Stimulated activated CD4-positive, alpha-beta T cell treated with anti-CD3 and anti-CD28 coated beads, TNF-alpha, amount 100 ng/mL, for 48 hours (primary cell): ENCODE results near the gene TLE1.
"Not testable (repeated sequence)": the region's sequence is repeated elsewhere in the genome, so short reads cannot be mapped to it uniquely, and the experiment has no call there.

Experiments
- DNase-seq, 3 donors: peaks; one replicate each; pipeline ENCODE4 v3.0.0-alpha.2; 2020; ENCODE audit warnings: low read depth in 3 of 3

The TLE1 gene

DNA sequence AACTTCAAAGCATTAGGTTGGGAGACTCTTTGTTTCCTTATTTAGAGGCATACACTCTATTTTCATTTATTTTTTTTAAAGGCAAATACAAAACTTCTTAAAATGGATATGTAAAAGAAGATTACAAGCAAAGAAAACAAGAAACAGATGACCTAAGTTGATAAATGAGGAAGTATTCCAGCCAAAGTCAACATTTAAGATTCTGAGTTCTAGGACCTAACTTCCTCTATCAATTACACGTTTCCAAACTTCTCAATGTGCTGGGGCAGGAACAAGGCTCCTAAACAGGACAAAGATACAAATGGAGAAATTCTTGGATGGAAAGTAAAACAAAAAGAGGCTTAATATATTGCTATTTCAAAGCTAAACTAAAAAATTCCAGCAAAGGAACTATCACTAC, 89.5 kb downstream of the TLE1 start:
- no peak for DNase-seq

DNA sequence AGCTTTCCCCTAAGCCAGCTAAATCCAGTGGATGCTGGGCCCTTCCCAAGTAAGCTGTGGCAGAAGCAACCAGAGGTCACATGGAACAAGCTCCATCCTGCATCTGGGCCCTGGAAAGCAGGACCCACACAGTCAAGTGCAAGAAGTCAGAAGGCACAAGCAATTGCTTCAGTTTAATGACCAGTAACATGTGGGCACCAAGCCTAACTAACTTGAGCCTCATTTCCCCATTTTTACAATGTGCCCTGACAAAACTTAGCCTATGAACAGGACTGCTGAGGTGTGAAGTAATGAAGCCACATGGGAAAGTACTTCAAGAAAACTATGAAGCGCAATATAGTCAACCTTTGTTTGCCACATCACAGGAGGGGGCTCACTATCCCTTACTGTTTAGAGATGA, 90.5 kb downstream of the TLE1 start:
- no peak for DNase-seq

- DNase-seq: no peak
Measured at GRCh38 chr9:81598123-81598497, 91.2 kb downstream of the TLE1 start.

- no peak for DNase-seq
Measured at GRCh38 chr9:81597419-81598122, 91.8 kb downstream of the TLE1 start.

GRCh38 chr9:81596679-81597418, 92.5 kb downstream of the TLE1 start:
- no peak for DNase-seq

GRCh38 chr9:81595887-81596543, 93.3 kb downstream of the TLE1 start:
- no peak for DNase-seq

DNA sequence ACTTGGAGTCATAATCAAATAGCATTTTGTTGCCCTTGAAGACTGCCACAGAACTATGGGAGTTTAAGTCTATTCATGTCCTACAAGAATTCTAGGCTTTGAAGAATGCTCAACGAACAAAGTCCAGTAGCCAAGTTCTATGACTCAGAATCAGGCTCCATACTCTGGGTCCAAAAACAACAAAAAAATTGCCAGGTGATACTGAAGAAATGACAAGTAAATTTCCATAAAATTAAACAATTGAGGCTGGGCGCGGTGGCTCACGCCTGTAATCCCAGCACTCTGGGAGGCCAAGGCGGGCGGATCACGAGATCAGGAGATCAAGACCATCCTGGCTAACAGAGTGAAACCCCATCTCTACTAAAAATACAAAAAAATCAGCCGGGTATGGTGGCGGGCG, 94.1 kb downstream of the TLE1 start:
- DNase-seq: not testable (repeated sequence)

- DNase-seq: no peak
Measured at GRCh38 chr9:81594415-81594814, 94.9 kb downstream of the TLE1 start.

DNA sequence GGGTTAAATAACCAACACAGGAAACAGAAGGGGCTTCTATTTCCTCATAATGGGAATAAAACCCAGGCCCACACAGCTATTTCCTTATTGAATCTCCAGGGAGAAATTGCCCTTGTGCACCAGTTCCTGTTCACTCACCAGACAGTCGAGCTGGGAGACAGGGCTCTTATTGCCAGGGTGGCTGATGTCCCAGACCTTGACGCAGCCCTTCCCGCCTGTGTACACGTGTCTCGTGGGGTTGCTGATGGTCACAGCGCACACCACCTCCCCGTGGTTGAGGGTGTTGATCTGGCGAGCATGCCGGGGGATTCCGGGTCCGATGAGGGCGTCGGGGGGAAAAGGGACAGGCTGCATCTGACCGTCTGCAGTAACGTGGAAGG, 96.5 kb downstream of the TLE1 start:
- no peak for DNase-seq

DNA sequence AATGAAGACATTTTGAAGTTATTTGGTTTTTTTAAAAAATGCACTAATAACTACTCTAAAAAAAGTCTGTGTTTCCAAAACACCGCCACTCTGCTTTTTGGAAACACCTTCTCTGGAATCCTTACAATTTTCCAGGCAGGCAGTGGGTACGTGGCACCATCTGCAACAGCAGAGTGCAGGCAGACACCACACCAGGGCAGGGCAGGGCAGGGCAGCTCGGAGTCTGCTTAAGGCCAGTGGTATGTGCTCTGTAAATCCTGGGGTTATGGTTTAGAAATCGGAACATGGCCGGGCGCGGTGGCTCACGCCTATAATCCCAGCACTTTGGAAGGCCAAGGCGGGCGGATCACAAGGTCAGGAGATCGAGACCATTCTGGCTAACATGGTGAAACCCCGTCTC, 97.6 kb downstream of the TLE1 start:
- no peak for DNase-seq

DNA sequence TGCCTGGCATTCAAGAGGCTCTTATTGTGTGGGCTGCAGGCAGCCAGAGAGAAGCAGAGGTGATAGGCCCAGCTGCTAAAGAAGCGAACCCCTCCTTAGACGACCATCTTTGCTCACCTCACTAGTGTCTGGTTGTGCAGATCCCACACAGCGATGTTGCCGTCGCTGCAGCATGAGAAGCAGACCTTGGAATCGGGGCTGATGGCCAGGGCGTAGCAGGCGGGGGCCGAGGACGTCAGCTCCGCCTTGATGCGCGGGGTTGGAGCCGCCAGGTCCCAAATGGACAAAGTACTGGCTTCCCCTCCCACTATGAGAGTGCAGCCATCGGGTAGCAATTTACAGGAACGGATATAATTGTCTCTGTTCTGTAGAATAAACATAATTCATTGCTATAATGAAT, 98.7 kb downstream of the TLE1 start:
- no peak for DNase-seq

DNA sequence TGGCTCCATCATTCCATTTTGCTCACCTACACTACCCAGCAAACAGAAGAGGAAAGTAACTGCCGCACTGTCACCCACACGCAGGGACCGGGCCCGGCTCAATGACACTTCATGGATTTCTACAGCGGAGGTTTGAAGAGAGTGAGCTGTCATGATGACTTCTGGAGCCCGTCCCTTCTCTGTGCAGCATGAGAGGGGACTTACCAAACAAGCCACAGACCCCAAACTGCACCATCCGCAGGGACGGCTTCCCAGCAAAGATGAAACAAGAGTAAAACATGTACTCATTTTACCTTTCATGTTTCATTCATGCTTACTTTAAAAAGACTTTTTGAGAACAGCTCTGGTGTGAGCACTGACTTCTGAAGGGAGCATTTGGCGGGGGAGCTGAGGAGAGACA, 99.5 kb downstream of the TLE1 start:
- DNase-seq: no peak

- DNase-seq: no peak
Measured at GRCh38 chr9:81589392-81589791, 100.0 kb downstream of the TLE1 start.

DNA sequence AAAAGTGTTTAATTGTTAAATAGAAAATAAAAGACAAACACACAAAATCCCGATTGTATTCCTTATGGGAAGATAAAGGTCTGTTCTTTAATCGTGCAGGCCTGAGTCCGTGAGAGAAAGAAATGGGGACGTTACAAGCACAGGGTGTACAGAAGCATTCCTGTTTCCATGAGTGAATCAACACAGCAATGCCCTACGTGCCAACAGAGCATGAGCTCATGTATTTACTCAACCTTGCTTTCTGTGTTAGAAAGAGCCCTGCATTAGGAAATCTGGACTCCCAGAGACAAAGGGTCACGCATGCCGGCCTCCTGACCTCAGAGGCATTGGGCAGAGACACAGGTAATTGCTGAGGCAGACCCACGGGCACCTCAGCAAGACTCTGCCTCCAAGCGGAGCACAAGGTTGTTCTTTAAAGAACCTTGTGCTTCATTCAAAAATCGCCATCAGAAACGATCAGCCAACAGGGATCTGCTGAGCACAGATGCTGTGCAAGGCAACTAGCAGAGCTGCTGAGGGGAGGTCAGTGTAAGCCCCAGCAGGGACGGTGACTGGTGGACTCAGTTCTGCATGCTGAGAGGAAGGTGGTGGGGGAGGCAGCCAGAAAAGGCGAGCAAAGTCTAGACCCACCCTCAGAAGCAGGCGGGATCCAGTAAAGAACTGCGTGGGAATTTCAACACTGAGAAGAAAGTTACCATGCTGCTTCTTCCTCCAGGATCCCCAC, 101.0 kb downstream of the TLE1 start:
- DNase-seq: no peak

- no peak for DNase-seq
Measured at GRCh38 chr9:81586786-81587185, 102.6 kb downstream of the TLE1 start.

- DNase-seq: no peak
Measured at GRCh38 chr9:81585191-81585763, 104.1 kb downstream of the TLE1 start.

- no peak for DNase-seq
Measured at GRCh38 chr9:81584099-81584498, 105.2 kb downstream of the TLE1 start.

DNA sequence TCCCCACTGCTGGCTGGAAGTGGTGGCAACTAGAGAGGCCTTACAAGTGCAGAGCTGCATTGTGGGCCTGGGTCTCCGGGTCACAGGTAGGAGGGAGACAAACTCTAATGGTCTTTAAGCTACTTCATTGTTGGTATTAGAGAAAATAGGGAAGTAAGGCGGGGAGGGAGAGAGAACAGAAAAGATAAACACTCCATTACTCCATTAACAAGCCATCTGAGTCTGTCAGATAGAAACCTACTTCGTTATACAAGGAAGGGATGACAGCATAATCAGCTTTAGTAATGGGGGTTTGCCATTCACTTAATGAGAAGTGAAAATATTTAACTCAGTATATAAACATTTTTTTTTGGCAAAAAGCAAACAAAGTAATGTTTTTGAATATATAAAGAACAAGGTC, 107.4 kb downstream of the TLE1 start:
- DNase-seq: no peak

DNA sequence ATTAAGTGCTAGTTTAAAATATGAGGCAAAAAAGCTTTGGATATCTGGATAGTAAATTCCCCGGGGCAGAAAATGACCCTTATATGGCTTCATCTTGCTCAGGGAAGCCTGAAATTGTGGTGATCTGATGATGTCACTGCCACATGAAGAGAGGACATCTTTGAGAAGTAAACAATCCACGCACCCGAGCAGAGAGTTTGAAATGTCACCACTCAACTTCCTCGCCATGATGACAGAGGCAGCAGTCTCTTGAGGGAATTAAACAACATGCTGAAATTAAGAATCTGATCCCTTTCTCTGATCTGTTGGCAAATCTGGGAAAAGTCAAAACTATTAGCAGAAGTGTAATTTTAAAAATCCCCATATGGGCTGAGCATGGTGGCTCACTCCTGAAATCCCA, 110.0 kb downstream of the TLE1 start:
- no peak for DNase-seq

DNA sequence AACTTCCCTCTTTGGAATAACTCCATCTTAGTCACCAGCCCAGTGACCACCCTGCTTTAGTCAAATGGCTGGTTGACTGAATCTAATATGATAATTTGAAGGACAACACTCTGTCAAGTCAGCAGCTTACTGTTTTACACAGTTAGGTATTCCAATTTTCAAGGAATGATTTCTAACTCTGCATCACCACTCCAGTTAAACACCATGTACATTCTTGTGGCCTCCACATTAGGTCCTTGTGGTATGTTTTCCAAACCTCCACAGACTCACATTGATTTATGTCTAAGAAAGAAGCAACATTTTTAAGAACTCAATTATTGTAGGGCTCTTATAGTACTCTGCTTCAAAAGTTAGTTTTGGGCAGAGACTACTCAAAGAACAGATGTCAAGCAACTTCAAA, 110.7 kb downstream of the TLE1 start:
- no peak for DNase-seq

DNA sequence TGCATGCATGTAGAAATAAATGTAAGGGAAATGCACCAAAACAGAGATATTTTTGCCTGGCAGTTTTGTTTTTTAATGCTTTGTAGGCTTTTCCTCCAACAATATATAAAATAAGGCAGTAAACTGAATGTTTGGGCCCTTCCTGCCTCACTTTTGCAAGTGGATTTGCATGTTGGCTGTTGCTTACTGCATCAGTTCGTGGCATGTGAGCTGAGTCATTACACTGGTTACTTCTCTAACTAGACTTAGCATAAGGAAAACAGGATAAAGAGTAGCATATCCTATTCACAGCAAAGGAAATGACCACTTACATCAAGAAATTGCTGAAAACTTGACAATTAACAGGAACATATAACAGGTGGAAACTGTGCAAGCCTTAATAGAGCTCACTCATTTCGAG, 113.4 kb downstream of the TLE1 start:
- no peak for DNase-seq

DNA sequence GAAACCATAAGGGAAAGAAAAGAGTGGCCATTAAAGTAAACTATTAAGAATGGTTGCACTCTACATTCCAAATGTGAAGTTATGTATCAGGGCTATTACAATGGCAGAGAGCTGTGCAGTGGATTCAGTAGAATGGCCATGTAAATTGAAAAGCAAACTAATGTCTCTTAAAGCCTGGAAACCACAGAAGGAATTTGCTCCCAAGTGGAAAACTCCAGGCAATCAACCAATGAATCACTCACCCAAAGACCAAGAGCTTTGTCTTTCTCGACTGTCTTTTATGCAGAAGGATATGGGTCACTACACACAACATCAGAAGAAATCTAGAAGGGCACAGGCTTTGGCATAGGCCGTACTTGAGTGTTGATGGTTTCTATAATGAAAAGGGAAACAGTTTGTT, 114.9 kb downstream of the TLE1 start:
- no peak for DNase-seq
